OCI-LY7 (cell line): ENCODE results near the gene MAST1. TPM values are rescaled to one million over a fixed set of nuclear protein-coding genes. Genes with fewer than 3 reads are reported as not detected.

Experiments used
- BruUV-seq: library from RNA; stranded (reverse); fragments of 400-500 nt; replicated peaks from 2 replicates; lab custom pipeline; 2021; lab: Mats Ljungman, UMichigan
- CTCF ChIA-PET: fragments of 300-600 bp; sonication (Branson Sonifier 250); formaldehyde crosslinking; loops from one replicate; lab custom pipeline; 2022; ENCODE audit warnings: antibody characterized with exemption; ENCODE audit not compliant: unreplicated experiment; lab: Charles Lee
- POLR2A ChIA-PET: fragments of 300-600 bp; sonication (Branson Sonifier 250); formaldehyde crosslinking; loops from one replicate; lab custom pipeline; 2022; ENCODE audit warnings: antibody characterized with exemption; lab: Charles Lee
- DNase-seq: peaks from one replicate; pipeline ENCODE4 v3.0.0-alpha.2; 2015; ENCODE audit warnings: low spot score
- H2AFZ ChIP-seq: fragments of 200-600 bp; sonication (generic), shearing (Covaris generic); 2 replicates; pipeline ENCODE4 v1.6.1; 2014; ENCODE audit warnings: mild to moderate bottlenecking, antibody characterized with exemption, low read length, moderate library complexity
- H3K27ac ChIP-seq: fragments of 200-600 bp; sonication (generic); 2 replicates; pipeline ENCODE4 v1.5.1; 2014; ENCODE audit warnings: mixed run types, low read depth, mild to moderate bottlenecking, moderate library complexity, low read length, inconsistent platforms; ENCODE audit not compliant: poor library complexity, severe bottlenecking
- H3K36me3 ChIP-seq: fragments of 200-600 bp; sonication (generic); 2 replicates; pipeline ENCODE4 v1.6.1; 2014; ENCODE audit warnings: mild to moderate bottlenecking, antibody characterized with exemption, low read length, moderate library complexity, mixed read lengths; ENCODE audit not compliant: insufficient read depth
- H3K4me1 ChIP-seq: fragments of 200-600 bp; sonication (generic); 2 replicates; pipeline ENCODE4 v1.5.1; 2014; ENCODE audit warnings: mild to moderate bottlenecking, low read length; ENCODE audit not compliant: insufficient read depth, poor library complexity, severe bottlenecking
- H3K4me2 ChIP-seq: fragments of 200-600 bp; sonication (generic); 2 replicates; pipeline ENCODE4 v1.6.1; 2014; ENCODE audit warnings: mild to moderate bottlenecking, low read length
- H3K4me3 ChIP-seq: fragments of 200-600 bp; sonication (generic); 2 replicates; pipeline ENCODE4 v1.5.1; 2014; ENCODE audit warnings: mild to moderate bottlenecking, low read depth, low read length; ENCODE audit not compliant: poor library complexity, severe bottlenecking
- H3K79me2 ChIP-seq: fragments of 200-600 bp; sonication (generic); 2 replicates; pipeline ENCODE4 v1.6.1; 2016; ENCODE audit warnings: low read depth, mild to moderate bottlenecking, low read length, moderate library complexity, mixed read lengths; ENCODE audit not compliant: insufficient read depth
- H3K9me2 ChIP-seq: fragments of 200-600 bp; sonication (generic); 2 replicates; pipeline ENCODE4 v1.6.1; 2016; ENCODE audit warnings: mild to moderate bottlenecking, low read length, mixed read lengths; ENCODE audit not compliant: insufficient read depth
- H3K9me3 ChIP-seq: fragments of 200-600 bp; sonication (generic); 2 replicates; pipeline ENCODE4 v1.6.1; 2014; ENCODE audit warnings: mild to moderate bottlenecking, mixed run types, low read length, mixed read lengths
- H4K20me1 ChIP-seq: fragments of 200-600 bp; sonication (generic); 2 replicates; pipeline ENCODE4 v1.6.1; 2014; ENCODE audit warnings: mild to moderate bottlenecking, antibody characterized with exemption, low read length, moderate library complexity, mixed read lengths; ENCODE audit not compliant: insufficient read depth
- CTCF ChIP-seq: fragments of 200-600 bp; sonication (generic); conservative IDR thresholded peaks from 2 replicates; pipeline ENCODE4 v1.5.1; 2014; ENCODE audit warnings: mild to moderate bottlenecking, antibody characterized with exemption, low read length, moderate library complexity, mixed read lengths
- EZH2phosphoT487 ChIP-seq: fragments of 200-600 bp; sonication (generic); IDR thresholded peaks from 2 replicates; pipeline ENCODE4 v1.6.1; 2018; ENCODE audit warnings: low read depth, borderline replicate concordance, mild to moderate bottlenecking, mixed run types, antibody characterized with exemption, low read length, moderate library complexity, mixed read lengths
- intact Hi-C: fragments of 100-400 bp; cut with micrococcal nuclease; formaldehyde crosslinking; loops from one replicate; pipeline ENCODE4 v1.10.0; 2022; ENCODE audit not compliant: unreplicated experiment
- total RNA-seq, 2 experiments: library from RNA; depleted of rRNA in 1 of 2; stranded (reverse); fragments of >200 nt in 1 of 2; shearing (Covaris generic) in 1 of 2; gene quantifications; 2 replicates each; pipeline ENCODE4 v1.2.3, GENCODE V29; 2014 to 2022

The MAST1 gene
- total RNA-seq, 2 experiments from 2014 or later: 9.1 to 21.1 TPM

GRCh38 chr19:12794971-12795381 lies 43.3 kb upstream of the MAST1 start:
- CTCF ChIA-PET: no interaction called here
- no peak for DNase-seq
- Histone ChIP-seq H3K9me3 (no peaks in the 10 kb centered on the region), H3K4me3 (no peak overlapping the region), H3K4me1 (peaks cover 29% of the 10 kb centered on the region), H4K20me1 (no peaks in the 10 kb centered on the region; the same call in 1 of the 2 replicates), H3K4me2 (no peak overlapping the region), H2AFZ (no peak overlapping the region), H3K36me3 (peaks cover 16% of the 10 kb centered on the region; the same call in 1 of the 2 replicates), H3K79me2 (peaks cover 8% of the 10 kb centered on the region), H3K27ac (no peak overlapping the region), H3K9me2 (no peaks in the 10 kb centered on the region)
- TF ChIP-seq CTCF: no peak
- no peak for TF ChIP-seq EZH2phosphoT487
- intact Hi-C loops: loop anchor here (5.0 kb wide), 1 partner anchor 73 kb away; the partner anchor contains the start of gene TNPO2
- POLR2A ChIA-PET: interaction anchor here (0.7 kb wide), 1 partner anchor 8 kb away, joined by 3 read pairs; no protein-coding TSS in a partner anchor
- no TSS peak for BruUV-seq

GRCh38 chr19:12796146-12797071 lies 41.9 kb upstream of the MAST1 start:
- no peak overlapping the region for H2AFZ ChIP-seq

More at GRCh38 chr19:12796146-12797071, 41.9 kb upstream of the MAST1 start:
- Histone ChIP-seq H4K20me1 (no peaks in the 10 kb centered on the region; the same call in 1 of the 2 replicates), H3K79me2 (peaks cover 19% of the 10 kb centered on the region), H3K4me2 (peak overlapping the region; percentile 54), H3K4me1 (peaks cover 26% of the 10 kb centered on the region), H3K9me3 (no peaks in the 10 kb centered on the region), H3K27ac (no peak overlapping the region), H3K9me2 (no peaks in the 10 kb centered on the region), H3K36me3 (peaks cover 19% of the 10 kb centered on the region; the same call in 1 of the 2 replicates), H3K4me3 (no peak overlapping the region)
- peak; percentile 93 for TF ChIP-seq CTCF
- no peak for TF ChIP-seq EZH2phosphoT487
- TSS peak; percentile 26 for BruUV-seq
- DNase-seq: peak; percentile 86
- intact Hi-C loops: loop anchor here (1.0 to 2.0 kb wide), 3 partner anchors 19 to 120 kb away; no protein-coding TSS in a partner anchor
- ChIA-PET POLR2A (no interaction called here), CTCF (interaction anchor here (0.9 to 1.3 kb wide), 3 partner anchors 18 to 29 kb away, joined by 3 to 5 read pairs (median 4); no protein-coding TSS in a partner anchor)
